DMS153 (cell line): Measurements from ENCODE around the gene SMIM43.
"Not testable (repeated sequence)": the region's sequence is repeated elsewhere in the genome, so short reads cannot be mapped to it uniquely, and the experiment has no call there.

Experiments used
- DNase-seq: peaks from one replicate; lab custom pipeline; 2025; lab: John Stamatoyannopoulos, UW

The SMIM43 gene

GRCh38 chr4:121783210-121783609 is 18.2 kb upstream of the SMIM43 start:
- no peak for DNase-seq

- DNase-seq = no peak
Observed at GRCh38 chr4:121778991-121779628, 14.1 kb upstream of the SMIM43 start.

- no peak for DNase-seq
Observed at GRCh38 chr4:121777625-121778024, 12.7 kb upstream of the SMIM43 start.

DNA sequence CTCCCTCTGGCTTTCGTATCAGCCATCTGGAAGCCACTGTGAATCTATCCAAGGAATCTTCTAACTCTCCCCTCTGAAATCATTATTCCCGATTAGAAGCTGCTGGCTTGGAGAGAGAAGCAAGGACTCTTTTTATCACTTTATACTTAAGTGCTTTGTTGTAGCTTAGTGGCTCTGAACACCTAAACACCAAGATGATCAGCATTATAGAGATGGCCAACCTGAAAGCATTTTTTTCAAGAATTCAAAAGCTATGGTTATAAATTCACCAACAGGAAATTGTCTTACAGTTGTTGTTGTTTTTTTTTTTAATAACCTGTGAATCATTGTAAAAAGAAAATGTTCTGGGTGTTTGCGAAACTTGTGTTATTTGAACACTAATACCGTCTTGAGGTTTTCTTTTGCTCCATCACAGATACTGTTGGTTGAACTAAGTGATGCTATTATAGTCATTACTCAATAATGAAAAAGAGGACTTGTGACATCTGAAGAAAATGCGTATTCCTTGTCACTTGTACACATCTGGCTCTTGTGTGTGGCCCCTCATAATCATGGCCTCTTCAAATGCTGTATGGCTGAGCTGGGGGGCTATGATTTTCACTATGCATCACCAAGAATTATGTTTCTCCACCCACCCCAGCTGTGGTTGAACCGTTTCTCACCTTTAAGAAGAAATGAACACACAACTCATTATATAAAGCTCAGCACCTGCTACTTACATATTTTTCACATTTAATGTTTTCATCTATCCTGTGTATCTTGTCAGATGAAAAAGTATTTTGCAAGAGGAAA is 11.8 kb upstream of the SMIM43 start:
- no peak for DNase-seq

GRCh38 chr4:121773883-121774282 is 8.9 kb upstream of the SMIM43 start:
- DNase-seq = no peak

DNA sequence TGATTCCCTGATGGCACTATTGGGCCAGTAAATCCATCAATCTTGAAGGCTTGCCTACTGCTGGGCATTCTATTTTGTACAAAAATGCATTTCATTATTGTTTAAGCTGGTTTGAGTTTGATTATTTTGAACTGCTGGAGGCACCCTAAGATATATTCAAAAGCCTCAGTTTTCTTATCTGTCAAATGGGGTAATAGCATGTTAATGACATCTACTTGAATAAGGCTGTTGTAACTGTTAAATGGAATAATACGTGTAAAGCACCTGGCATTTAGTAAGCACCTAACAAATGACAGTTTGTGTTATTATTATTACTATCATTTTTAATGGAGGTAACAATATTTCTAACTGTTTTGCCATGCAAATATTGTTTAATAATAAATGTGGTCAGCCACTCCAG is 6.9 kb upstream of the SMIM43 start:
- no peak for DNase-seq

- DNase-seq = no peak
Observed at GRCh38 chr4:121769341-121769740, 4.4 kb upstream of the SMIM43 start.

- DNase-seq = no peak
Observed at GRCh38 chr4:121767166-121767565, 2.2 kb upstream of the SMIM43 start.

DNA sequence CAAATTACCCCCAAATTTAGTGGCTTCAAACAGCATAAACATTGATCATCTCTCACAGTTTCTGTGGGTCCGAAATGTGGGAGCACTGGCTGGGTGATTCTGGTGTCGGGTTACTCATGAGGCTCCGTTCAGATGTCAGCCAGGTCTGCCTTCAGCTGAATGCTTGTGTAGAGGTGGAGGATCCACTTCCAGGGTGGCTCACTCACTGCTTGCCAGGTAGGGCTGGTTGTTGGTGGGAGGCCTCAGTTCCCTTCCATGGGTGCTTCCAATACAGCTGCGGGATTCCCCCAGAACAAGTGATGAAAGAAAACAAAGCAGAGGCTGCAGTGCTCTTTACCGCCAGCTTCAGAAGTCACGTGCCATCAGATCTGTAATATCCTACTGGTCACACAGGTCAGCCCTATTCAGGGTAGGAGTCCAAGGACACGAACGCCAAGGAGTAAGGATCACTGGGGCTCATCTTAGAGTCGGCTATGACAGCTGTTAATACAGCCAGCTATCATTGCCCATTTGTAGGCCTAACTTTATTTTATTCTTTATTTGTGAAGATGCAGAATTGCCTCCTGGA is 1.1 kb upstream of the SMIM43 start:
- no peak for DNase-seq

- DNase-seq = no peak
Observed at GRCh38 chr4:121765368-121765705, 373 bp upstream of the SMIM43 start.

- DNase-seq = no peak
Observed at GRCh38 chr4:121764303-121764701, 662 bp downstream of the SMIM43 start.

DNA sequence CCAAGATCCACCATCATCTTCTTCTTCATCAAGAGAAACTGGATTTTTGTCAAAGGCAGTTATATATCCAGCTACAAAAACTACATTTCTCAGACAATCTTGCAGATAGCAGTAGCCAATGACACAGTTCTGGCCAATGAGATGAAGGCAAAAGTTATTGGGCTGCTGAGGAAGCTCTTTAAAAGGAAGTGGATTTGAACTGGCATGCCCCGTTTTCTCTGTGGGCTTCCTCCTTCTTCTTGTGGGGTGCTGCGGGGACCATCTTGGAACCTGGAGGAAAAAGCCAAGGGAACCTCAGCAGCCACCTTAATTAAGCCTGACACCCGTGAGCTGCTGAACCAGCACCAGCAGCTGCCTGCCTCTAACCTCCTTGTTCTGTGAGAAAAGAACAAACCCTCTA is 4.8 kb downstream of the SMIM43 start:
- DNase-seq = no peak

DNA sequence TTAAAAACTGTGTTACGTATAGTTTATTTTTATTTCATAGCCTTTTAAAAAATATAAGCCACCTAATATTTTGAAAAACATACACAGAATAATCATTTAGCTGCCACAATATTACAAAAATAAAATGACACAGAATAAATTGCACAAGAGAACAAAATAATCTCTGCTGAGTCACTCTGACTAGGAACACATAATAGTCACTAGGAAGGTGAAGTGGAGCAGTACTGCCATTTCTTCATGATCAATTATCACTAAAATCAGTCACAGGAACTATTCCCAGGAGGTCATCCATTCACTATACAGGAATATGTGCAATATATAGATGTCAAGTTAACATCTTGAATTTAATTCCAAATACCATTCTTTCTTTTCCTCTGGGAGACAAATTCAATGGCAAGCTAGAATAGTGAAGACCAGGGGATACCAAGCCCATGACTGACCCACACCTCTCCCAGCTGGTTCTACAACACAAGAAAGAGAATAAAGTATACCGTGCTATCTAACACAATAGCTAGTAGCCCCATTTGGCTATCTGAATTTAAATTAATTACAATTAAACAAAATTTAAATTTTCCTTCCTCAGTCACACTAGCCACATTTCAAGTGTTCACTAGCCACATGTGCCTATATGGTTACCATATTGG is 5.9 kb downstream of the SMIM43 start:
- no peak for DNase-seq

GRCh38 chr4:121752142-121752541 is 12.8 kb downstream of the SMIM43 start:
- DNase-seq = not testable (repeated sequence)

DNA sequence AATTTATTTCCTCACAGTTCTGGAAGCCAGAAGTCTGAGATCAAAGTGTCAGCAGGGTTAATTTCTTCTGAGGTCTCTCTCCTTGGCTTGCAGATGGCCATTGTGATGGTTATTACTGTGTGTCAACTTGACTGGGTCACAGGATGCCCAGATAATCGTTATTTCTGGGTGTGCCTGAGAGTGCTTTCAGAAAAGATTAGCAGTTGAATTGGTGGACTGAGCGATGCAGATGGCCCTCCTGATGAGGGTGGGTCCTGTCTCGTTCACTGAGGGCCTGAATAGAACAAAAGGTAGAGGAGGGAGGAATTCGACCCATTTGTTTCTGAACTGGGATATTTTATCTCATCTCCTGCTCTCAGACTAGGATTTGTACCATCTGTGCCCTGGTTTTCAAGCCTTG is 15.7 kb downstream of the SMIM43 start:
- no peak for DNase-seq

GRCh38 chr4:121742794-121743193 is 22.2 kb downstream of the SMIM43 start:
- no peak for DNase-seq

GRCh38 chr4:121741751-121742150 is 23.2 kb downstream of the SMIM43 start:
- DNase-seq = peak; percentile 8

DNA sequence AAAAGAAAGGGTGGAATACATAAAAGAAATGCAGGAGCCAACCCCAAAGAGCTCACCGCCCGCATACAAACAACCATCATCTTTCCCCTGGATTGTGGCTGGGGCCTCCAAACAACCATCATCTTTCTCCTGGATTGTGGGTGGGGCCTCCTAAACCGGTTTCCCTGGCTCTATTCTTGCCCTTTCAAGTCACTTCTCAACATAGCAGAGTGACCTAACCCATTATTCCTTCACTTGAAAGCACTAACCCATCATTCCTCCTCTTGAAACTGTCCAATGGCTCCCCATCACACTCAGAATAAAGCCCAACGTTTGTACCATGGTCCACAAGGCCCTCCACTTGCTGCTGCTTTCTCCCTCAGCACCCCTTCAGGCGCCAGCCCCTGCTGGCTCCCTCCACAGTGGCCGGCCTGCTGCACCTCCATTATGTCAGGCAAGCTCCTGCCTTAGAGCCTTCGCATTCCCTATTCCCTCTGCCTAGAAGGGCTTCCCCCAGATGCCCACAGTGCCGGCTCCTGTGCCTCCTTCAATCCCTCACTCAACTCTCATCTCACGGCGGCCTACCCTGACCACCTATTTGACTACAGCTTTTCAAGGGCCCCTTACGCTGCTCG is 24.1 kb downstream of the SMIM43 start:
- no peak for DNase-seq

GRCh38 chr4:121739575-121739974 is 25.4 kb downstream of the SMIM43 start:
- DNase-seq = no peak

GRCh38 chr4:121738780-121739535 is 26.0 kb downstream of the SMIM43 start:
- no peak for DNase-seq

DNA sequence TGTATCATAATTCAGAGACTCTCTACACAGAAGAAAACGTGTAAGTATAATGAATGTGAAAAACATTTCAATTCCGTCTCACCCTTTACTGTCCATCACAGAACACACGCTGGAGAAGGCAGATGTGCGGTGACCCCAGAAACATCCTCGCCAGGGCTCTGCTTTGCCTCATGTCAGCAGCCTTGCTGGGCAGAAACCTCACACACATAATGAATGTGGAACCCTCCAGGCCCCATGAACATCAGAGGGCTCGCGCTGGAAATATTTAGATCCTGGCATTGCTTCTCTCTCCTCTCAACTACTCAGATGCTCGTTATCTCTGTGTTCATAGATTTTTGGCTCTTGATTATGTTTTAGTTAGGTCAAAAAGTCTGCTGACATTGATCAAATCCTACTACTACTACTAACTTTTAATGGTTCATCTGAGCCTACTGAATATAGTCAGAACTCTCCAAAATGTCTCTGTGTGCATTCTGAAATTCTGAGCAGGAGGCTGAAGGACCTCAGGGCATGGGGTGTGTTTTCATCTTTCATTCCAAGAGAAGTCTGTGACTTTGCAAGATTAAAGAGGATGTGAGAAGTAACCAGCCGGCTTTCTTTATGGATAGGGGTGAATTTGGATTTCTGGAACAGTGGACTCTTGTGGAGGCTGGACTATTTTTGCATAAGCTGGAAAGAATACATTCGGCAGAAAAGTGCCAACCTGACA is 27.0 kb downstream of the SMIM43 start:
- no peak for DNase-seq
